CD14-positive monocyte (primary cell): ENCODE results near the gene JARID2. TPM values are rescaled to one million over a fixed set of nuclear protein-coding genes. Genes with fewer than 3 reads are reported as not detected.

Experiments used
- DNase-seq, 3 donors: peaks; one replicate each; pipeline ENCODE4 v3.0.0-alpha.2; 2011 to 2022
- H2AFZ ChIP-seq: 2 replicates; pipeline ENCODE4 v1.6.0; 2012; ENCODE audit warnings: mild to moderate bottlenecking, low read depth, low read length, inconsistent platforms; ENCODE audit not compliant: insufficient read depth, poor library complexity, severe bottlenecking
- H3K27ac ChIP-seq, 2 donors: 1 replicate in 1 of 2; 2 replicates in 1 of 2; pipeline ENCODE4 v1.5.1; 2012 to 2013; ENCODE audit warnings: low read length in 2 of 2, control low read depth in 1 of 2, inconsistent platforms in 1 of 2, low read depth in 1 of 2, mild to moderate bottlenecking in 1 of 2
- H3K27me3 ChIP-seq, 2 donors: one replicate each; pipeline versions ENCODE4 v1.6.0 to v1.6.1; 2011 to 2013; ENCODE audit warnings: low read length in 2 of 2; ENCODE audit not compliant: control insufficient read depth in 2 of 2, insufficient read depth in 2 of 2
- H3K36me3 ChIP-seq, 2 donors: replicated peaks in 1 of 2; 1 replicate in 1 of 2; 2 replicates in 1 of 2; pipeline versions ENCODE4 v1.5.1 to v1.6.1; 2012 to 2013; ENCODE audit warnings: low read length in 2 of 2, control low read depth in 1 of 2, inconsistent platforms in 1 of 2, mild to moderate bottlenecking in 1 of 2; ENCODE audit not compliant: insufficient read depth in 2 of 2, control insufficient read depth in 1 of 2
- H3K4me1 ChIP-seq, 2 donors: 1 replicate in 1 of 2; 2 replicates in 1 of 2; pipeline versions ENCODE4 v1.5.1 to v1.6.1; 2012 to 2013; ENCODE audit warnings: low read length in 2 of 2, control low read depth in 1 of 2, inconsistent platforms in 1 of 2, mild to moderate bottlenecking in 1 of 2, moderate library complexity in 1 of 2; ENCODE audit not compliant: insufficient read depth in 2 of 2, control insufficient read depth in 1 of 2
- H3K4me2 ChIP-seq: replicated peaks from 2 replicates; pipeline ENCODE3; 2012; ENCODE audit warnings: low read length, moderate library complexity, mild to moderate bottlenecking; ENCODE audit not compliant: poor library complexity, severe bottlenecking; ENCODE audit errors: extremely low read depth
- H3K4me3 ChIP-seq, 3 experiments: fragments of 200-600 bp in 1 of 3; sonication (generic) in 1 of 3; replicated peaks in 1 of 3; 1 replicate in 2 of 3; 2 replicates in 1 of 3; pipeline ENCODE4 v1.5.1; 2011 to 2013; ENCODE audit warnings: low read length in 3 of 3, mild to moderate bottlenecking in 3 of 3, control low read depth in 2 of 3, low read depth in 2 of 3, inconsistent platforms in 1 of 3, moderate library complexity in 1 of 3
- H3K79me2 ChIP-seq: 2 replicates; pipeline ENCODE4 v1.6.0; 2012; ENCODE audit warnings: mild to moderate bottlenecking, control low read depth, inconsistent platforms, low read length, moderate library complexity; ENCODE audit not compliant: insufficient read depth
- H3K9ac ChIP-seq: 2 replicates; pipeline ENCODE4 v1.6.0; 2017; ENCODE audit warnings: low read length, mild to moderate bottlenecking; ENCODE audit not compliant: insufficient read depth, poor library complexity, severe bottlenecking
- H3K9me3 ChIP-seq, 2 donors: replicated peaks in 1 of 2; 1 replicate in 1 of 2; 2 replicates in 1 of 2; pipeline versions ENCODE4 v1.5.1 to v1.6.1; 2012 to 2013; ENCODE audit warnings: low read length in 2 of 2, control low read depth in 1 of 2; ENCODE audit not compliant: control insufficient read depth in 1 of 2, insufficient read depth in 1 of 2
- H4K20me1 ChIP-seq: 2 replicates; pipeline ENCODE4 v1.6.0; 2012; ENCODE audit warnings: mild to moderate bottlenecking, low read length, control low read depth, moderate library complexity; ENCODE audit not compliant: insufficient read depth
- H3K27ac Mint-ChIP-seq, 7 donors: one replicate each; pipeline ENCODE4 v1.8.0; 2020; ENCODE audit warnings: mild to moderate bottlenecking in 7 of 7, mixed read lengths in 7 of 7, moderate library complexity in 6 of 7, inconsistent platforms in 2 of 7
- H3K27me3 Mint-ChIP-seq, 3 donors: one replicate each; pipeline ENCODE4 v1.8.0; 2021 to 2022; ENCODE audit warnings: low read depth in 3 of 3, mild to moderate bottlenecking in 3 of 3, mixed read lengths in 3 of 3, moderate library complexity in 3 of 3, inconsistent platforms in 1 of 3
- H3K36me3 Mint-ChIP-seq, 2 donors: one replicate each; pipeline ENCODE4 v1.8.0; 2020; ENCODE audit warnings: mixed read lengths in 2 of 2, inconsistent platforms in 1 of 2, mild to moderate bottlenecking in 1 of 2
- H3K4me1 Mint-ChIP-seq: one replicate; pipeline ENCODE4 v1.8.0; 2020; ENCODE audit warnings: mild to moderate bottlenecking, mixed read lengths
- H3K4me3 Mint-ChIP-seq, 2 donors: one replicate each; pipeline ENCODE4 v1.8.0; 2020; ENCODE audit warnings: mild to moderate bottlenecking in 2 of 2, mixed read lengths in 2 of 2, moderate library complexity in 1 of 2
- H3K9me3 Mint-ChIP-seq, 7 donors: one replicate each; pipeline ENCODE4 v1.8.0; 2020 to 2022; ENCODE audit warnings: mixed read lengths in 7 of 7, mild to moderate bottlenecking in 6 of 7, moderate library complexity in 6 of 7, inconsistent platforms in 2 of 7
- CTCF ChIP-seq: fragments of 200-600 bp; IDR thresholded peaks from one replicate; pipeline ENCODE4 v1.8.0; 2022; ENCODE audit warnings: antibody characterized with exemption, mild to moderate bottlenecking
- WGBS: methylation state at CpG from one replicate; pipeline ENCODE4 v1.1.5; 2013; ENCODE audit warnings: missing lambda C conversion rate; ENCODE audit not compliant: insufficient coverage; 5-methylcytosine and 5-hydroxymethylcytosine counted together
- intact Hi-C, 2 donors: fragments of 100-400 bp; cut with micrococcal nuclease; formaldehyde crosslinking; loops; one replicate each; pipeline versions ENCODE4 v1.15.0 to v1.15.1; 2023
- polyA plus RNA-seq, 3 donors: library from polyadenylated mRNA; depleted of rRNA in 1 of 3; unstranded in 2 of 3; stranded (reverse) in 1 of 3; fragments of 300-500 nt in 2 of 3; fragments of >200 nt in 1 of 3; fragmentation: Illumina TruSeq in 2 of 3; gene quantifications; 1 replicate in 2 of 3; 2 replicates in 1 of 3; pipeline ENCODE4 v1.2.3, GENCODE V29; 2012 to 2021

The JARID2 gene
- polyA plus RNA-seq, 3 donors, result 6.8 to 17.5 (median 12.5) TPM

- Histone ChIP-seq H3K27me3 (no peaks in the 10 kb centered on the region), H3K27ac (no peak overlapping the region), H3K79me2 (no peaks in the 10 kb centered on the region), H3K36me3 (peaks cover 100% of the 10 kb centered on the region in 2 donors), H3K4me1 (peaks cover 0 to 8% of the 10 kb centered on the region in 2 donors), H3K9ac (no peak overlapping the region), H4K20me1 (peaks cover 88% of the 10 kb centered on the region), H3K4me3 (no peak overlapping the region), H2AFZ (no peak overlapping the region), H3K9me3 (no peaks in the 10 kb centered on the region), H3K4me2 (no peak overlapping the region)
- Mint-ChIP-seq H3K27me3 (peaks cover 0 to 5% (median 2%) of the 10 kb centered on the region in 3 donors), H3K4me1 (peaks cover 11% of the 10 kb centered on the region), H3K36me3 (peaks cover 92 to 100% of the 10 kb centered on the region in 2 donors), H3K27ac (peak overlapping the region in 4 of 7 donors; percentile 20 to 76 (median 58)), H3K9me3 (no peaks in the 10 kb centered on the region), H3K4me3 (no peak overlapping the region)
- intact Hi-C loops, result no loop called here
- WGBS, result 93% methylated on average over 9 of the region's 9 CpGs
- TF ChIP-seq CTCF, result no peak
- DNase-seq, result no peak
Measured at GRCh38 chr6:15518057-15518456, 272.2 kb downstream of the JARID2 start.

GRCh38 chr6:15518878-15519277 is 273.0 kb downstream of the JARID2 start:
- intact Hi-C loops, result no loop called here
- H3K36me3 Mint-ChIP-seq, result peaks cover 92 to 100% of the 10 kb centered on the region in 2 donors
- H3K36me3 ChIP-seq, result peaks cover 100% of the 10 kb centered on the region in 2 donors

More at GRCh38 chr6:15518878-15519277, 273.0 kb downstream of the JARID2 start:
- WGBS, result 96% methylated on average over 4 of the region's 10 CpGs
- Histone ChIP-seq H3K4me3 (no peak overlapping the region), H2AFZ (no peak overlapping the region), H3K27ac (peak overlapping the region in 1 of 2 donors; percentile 6), H4K20me1 (peaks cover 84% of the 10 kb centered on the region), H3K9me3 (no peaks in the 10 kb centered on the region), H3K27me3 (no peaks in the 10 kb centered on the region), H3K9ac (no peak overlapping the region), H3K4me2 (no peak overlapping the region), H3K79me2 (no peaks in the 10 kb centered on the region), H3K4me1 (peaks cover 0 to 8% of the 10 kb centered on the region in 2 donors)
- Mint-ChIP-seq H3K27me3 (peaks cover 0 to 2% (median 2%) of the 10 kb centered on the region in 3 donors), H3K4me1 (peaks cover 13% of the 10 kb centered on the region), H3K27ac (peak overlapping the region in 3 of 7 donors; percentile 17 to 37 (median 20)), H3K4me3 (no peak overlapping the region), H3K9me3 (peaks cover 0 to 2% (median 0%) of the 10 kb centered on the region in 7 donors)
- no peak for DNase-seq
- no peak for TF ChIP-seq CTCF
